Left kidney (tissue), 2 donors: ENCODE measurements around the gene CLCN6. TPM values are rescaled to one million over a fixed set of nuclear protein-coding genes. Genes with fewer than 3 reads are reported as not detected.

Source experiments
- DNase-seq: peaks from one replicate; pipeline ENCODE4 v3.0.0-alpha.2; 2013
- polyA plus RNA-seq: library from polyadenylated mRNA; unstranded; fragments of 120-200 nt; gene quantifications from one replicate; pipeline ENCODE4 v1.2.1, GENCODE V29; 2013; ENCODE audit not compliant: insufficient read length

CLCN6 gene
- polyA plus RNA-seq, 1 donor: 26.6 TPM

GRCh38 chr1:11878891-11879190 lies 72.8 kb downstream of the CLCN6 start:
- DNase-seq: no peak

- no peak for DNase-seq
Measured at GRCh38 chr1:11879311-11880180, 73.6 kb downstream of the CLCN6 start.

DNA sequence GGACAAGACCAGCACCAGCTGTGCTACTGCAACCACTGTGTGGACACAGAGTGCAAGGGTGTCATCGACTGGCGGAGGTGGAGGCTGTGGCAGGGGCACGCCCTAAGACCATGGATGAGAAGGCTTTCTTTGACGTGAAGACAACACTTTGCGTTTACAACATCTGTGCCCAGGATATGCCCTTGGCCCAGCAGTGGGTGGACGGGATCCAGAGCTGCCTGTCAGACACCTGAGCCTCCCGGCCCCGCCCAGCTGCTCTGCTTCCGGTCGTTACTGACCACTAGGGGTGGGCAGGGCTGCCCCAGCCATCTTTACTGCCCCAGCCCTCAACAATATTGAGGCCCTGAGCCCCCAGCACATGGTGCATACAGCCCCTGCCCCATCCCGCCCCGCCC lies 74.2 kb downstream of the CLCN6 start:
- DNase-seq: no peak

GRCh38 chr1:11880911-11881748 lies 75.1 kb downstream of the CLCN6 start:
- DNase-seq: no peak

- no peak for DNase-seq
Measured at GRCh38 chr1:11881749-11882441, 75.9 kb downstream of the CLCN6 start.

DNA sequence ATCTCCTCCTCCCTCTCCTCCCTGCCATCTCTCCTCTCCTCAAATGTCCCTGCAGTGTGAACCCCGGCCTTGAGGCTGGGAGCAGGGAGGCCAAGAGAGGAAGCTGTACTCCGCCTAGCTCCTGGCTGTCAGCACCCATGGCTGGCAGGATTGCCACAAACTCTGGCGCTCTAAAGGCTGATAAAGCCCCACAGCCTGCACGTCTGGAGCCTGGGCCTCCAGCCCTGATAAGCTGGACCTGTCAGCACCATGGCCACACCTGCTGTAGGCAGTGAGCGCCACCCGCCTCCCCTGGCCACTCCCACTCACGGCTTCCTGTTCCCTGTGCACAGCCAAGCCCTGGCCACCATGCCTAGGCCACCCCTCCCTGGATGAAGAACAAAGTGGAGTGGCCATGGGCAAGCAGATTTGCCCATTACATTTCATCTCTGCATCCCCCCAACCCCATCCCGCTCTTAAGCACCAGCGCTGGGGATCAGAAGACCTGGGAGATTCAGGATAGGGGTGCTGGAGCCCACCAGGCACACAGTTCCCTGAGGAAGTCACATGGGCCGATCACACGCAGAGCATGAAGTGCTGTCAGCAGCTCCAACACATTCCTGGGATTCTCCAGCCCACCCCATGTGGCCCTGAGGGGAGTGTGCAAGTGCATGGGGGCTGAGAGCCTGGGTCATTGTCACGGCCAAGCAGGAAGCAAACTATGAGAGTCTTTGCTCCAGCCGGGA lies 77.0 kb downstream of the CLCN6 start:
- no peak for DNase-seq

DNA sequence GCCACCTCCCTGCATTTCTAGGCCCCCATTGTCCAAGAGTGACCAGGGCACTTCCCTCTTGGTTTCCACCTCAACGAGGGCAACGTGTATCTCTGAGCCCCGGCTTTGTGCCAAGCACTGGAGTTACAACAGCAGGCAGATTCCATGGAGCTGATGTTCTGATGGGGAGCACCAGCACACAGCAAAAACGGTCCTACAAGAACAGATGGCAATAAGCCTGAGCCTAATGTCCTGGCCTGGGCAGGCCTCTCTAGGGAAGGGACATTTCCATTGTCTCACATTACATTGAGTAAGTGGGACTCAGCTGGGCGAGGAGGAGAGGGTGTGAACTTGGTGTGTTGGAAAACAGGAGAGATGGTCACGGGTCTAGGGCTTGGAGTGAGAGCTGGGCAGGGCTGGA lies 79.9 kb downstream of the CLCN6 start:
- DNase-seq: no peak

DNA sequence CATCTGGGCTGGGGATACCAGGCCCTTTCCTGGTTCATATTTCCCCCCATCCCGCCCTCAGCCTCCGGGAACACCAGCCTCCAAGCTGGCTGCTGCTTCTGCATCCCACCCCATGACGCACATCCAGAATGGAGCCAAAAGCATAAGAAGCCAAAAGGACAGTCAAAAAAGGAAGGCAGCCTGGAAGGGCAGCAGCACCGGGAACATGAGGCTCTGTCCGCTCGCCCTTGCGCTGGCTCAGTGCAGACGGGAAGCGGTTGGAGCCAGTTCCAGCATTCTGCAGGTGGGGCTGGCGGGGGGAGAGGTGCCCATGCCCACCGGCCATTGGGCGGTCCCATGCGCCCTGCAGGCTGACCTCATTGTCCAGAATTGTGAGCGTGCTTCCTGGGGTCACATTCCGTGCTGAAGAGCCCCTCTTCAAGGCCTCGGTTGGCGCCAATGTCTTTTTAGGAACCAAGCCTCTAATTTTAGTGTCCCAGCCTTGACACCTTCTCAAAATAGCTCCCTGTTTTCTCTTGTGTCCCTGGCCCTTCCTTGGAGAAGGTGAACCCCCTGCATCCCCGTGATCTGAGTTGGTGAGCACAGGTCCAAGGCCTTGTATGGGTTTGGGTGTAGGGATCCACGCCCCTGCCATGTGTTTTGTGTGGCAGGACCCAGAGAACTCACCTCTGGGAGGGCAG lies 81.1 kb downstream of the CLCN6 start:
- no peak for DNase-seq

- DNase-seq: no peak
Measured at GRCh38 chr1:11887666-11888007, 81.6 kb downstream of the CLCN6 start.

DNA sequence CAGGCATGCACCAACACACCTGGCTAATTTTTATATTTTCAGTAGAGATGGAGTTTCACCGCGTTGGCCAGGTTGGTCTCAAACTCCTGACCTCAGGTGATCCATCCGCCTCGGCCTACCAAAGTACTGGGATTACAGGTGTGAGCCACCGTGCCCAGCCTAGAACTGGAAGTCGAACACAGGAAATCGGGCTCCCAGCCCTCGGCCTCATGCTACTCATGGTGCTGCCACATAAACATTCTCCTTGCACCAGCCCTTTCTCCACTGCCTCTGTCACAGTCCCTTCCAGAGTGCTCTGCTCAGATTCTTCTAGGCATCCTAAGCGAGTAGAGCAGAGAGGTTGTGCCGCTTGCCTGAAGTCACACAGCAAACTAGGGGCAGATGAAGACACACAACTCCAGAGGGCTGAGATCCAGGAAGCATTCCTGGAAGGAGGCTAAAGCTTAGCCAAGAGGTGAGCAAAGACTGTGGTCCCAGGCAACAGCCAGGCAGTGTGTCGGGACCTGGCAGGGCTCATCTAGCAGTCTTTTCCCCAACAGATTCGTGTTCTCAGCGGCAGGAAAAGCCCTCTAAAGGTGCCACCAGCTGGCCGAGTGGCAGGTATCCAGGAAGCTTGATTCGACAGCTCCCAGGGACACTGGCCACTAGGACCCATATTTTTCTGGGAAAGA lies 82.3 kb downstream of the CLCN6 start:
- DNase-seq: no peak

GRCh38 chr1:11888877-11889208 lies 82.9 kb downstream of the CLCN6 start:
- DNase-seq: no peak

GRCh38 chr1:11891433-11892186 lies 85.6 kb downstream of the CLCN6 start:
- no peak for DNase-seq

Other genes with a start within 250 kb of the CLCN6 start
- 0.35 TPM for gene FBXO2, start 151.8 kb upstream of the CLCN6 start, polyA plus RNA-seq
- gene FBXO44, start 151.3 kb upstream of the CLCN6 start, polyA plus RNA-seq: 12.4 TPM
- gene FBXO6, start 142.0 kb upstream of the CLCN6 start, polyA plus RNA-seq: 3.7 TPM
- 35.7 TPM for gene MAD2L2, start 125.0 kb upstream of the CLCN6 start, polyA plus RNA-seq
- gene DRAXIN, start 114.5 kb upstream of the CLCN6 start, polyA plus RNA-seq: 1.1 TPM
- 37.1 TPM for gene AGTRAP, start 70.1 kb upstream of the CLCN6 start, polyA plus RNA-seq
- gene C1orf167, start 44.0 kb upstream of the CLCN6 start, polyA plus RNA-seq: 0.42 TPM
- 24.9 TPM for gene MTHFR, start 227 bp upstream of the CLCN6 start, polyA plus RNA-seq
- gene NPPA, start 41.6 kb downstream of the CLCN6 start, polyA plus RNA-seq: 0.81 TPM
- gene NPPB, start 52.8 kb downstream of the CLCN6 start, polyA plus RNA-seq: not detected
- 34.8 TPM for gene KIAA2013, start 120.2 kb downstream of the CLCN6 start, polyA plus RNA-seq
- 84.3 TPM for gene PLOD1, start 128.5 kb downstream of the CLCN6 start, polyA plus RNA-seq
- 71.4 TPM for gene MFN2, start 174.3 kb downstream of the CLCN6 start, polyA plus RNA-seq
- gene MIIP, start 213.3 kb downstream of the CLCN6 start, polyA plus RNA-seq: 24.7 TPM